Measurements from ENCODE around the gene SHOC2.

SHOC2 gene

DNA sequence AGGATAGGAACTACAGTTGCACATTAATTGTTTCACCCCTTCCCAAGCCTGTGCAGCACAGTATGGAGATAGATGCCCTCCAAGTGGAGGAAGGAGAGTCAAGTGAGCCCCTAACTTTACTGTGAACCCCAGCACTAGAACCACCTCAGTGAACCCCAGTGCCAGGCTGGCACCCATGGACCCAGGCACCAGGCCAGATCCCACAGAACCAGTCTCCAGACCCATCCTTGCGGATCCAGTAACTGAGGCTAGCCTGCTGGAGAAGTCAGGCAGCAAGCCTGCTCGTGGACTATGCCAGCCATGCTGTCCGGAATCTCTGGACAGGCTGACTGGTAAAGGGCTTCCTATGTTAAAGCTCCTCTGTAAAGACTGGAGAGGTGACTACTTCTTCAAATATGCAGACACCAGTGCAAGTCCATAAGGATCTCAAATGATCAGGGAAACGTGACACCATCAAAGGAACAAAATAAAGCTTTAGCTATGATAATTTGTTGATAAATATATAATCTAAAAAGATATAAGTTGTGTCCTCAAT, 27.7 kb downstream of the SHOC2 start:
- DNase-seq = no peak

DNA sequence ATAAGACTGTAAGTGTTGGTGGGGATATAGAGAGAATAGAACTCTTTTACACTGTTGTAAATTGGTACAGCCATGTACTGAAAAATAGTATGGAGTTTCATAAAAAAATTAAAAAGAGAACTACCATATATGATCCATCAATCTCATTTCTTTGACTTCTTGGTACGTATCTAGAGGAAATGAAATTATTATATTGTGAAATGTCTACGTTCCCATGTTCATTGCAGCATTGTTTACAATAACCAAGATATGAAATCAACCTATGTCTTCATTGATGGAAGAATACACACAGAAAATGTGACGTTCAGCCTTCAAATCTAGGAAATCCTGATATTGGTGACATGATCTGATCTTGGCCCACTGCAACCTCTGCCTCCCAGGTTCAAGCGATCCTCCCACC, 32.0 kb downstream of the SHOC2 start:
- no peak for DNase-seq

DNA sequence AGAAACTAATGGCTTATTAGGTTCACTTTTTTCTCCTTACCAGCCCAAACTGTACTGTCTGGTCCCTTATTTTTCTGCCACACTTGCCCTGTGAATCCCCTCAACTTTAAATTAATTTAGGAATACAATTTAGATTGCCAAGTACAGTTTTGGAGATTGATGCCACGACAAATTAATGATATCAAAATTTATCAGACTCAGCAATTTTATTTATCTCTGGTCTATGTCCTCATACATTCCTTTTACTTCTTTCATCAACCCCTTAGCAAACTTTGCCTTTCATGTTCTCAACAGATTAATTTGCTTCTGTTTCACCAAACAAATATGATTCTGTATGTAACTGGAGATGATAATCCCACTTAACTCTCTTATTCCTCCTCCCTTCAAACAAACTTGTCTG, 38.2 kb downstream of the SHOC2 start:
- DNase-seq = no peak

DNA sequence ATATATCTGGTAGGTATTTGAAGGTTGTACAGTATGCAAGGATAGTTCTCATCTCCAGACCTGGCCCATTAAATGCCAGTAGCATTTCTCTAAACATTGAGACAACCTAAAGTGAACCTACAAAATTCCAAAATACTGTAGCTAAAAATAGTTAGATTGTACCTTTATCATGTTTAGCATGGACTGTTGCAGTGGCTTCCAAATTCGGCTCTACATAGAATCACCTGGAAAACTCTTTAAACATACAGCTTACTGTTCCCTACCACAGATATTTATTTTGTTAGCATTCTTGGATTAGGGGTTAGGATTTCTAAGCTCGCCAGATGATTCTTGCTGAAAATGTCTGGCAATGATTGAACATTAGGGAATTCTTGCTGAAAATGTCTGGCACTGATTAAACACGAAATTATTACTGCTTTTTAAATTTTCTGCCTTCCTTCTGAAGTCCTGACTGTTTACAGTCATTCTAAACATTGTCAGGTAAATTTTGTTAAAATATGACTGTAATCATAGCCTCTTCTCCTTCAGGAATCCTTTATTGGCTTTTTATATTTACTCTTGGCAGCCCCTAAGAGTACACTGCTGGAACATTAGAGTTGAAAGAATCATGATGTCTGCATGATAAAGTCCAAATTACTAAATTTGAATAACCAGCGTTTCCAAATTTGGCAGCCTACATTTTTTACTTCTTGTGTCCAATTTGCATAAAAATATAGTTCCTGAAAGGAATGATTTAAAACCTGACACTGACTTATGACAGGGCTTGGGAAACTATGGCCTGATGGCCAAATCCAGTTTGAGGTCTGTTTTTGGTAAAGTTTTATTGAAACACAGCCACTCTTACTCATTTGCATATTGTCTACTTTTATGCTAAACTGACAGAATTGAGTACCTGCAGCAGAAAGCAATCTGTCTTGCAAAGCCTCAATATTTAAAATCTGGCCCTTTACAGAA, 40.3 kb downstream of the SHOC2 start:
- no peak for DNase-seq

DNA sequence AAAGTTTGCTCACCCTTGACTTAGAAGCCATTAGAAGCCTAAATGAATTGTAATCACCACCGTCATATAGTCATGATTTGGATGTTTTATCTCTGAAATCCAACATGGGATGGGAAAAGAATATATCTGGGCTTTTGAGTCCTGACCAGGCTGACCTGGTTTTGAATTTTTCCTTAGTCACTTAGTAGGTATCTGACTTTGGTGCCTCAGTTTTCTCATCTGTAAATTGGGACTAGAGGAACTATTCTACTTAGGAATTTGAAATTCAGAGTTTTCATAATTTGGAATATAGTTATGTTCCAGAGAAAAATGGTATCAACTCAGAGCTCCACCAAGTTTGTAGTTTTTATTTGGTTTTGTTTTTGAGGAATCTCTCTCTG, 40.9 kb downstream of the SHOC2 start:
- DNase-seq = no peak

DNA sequence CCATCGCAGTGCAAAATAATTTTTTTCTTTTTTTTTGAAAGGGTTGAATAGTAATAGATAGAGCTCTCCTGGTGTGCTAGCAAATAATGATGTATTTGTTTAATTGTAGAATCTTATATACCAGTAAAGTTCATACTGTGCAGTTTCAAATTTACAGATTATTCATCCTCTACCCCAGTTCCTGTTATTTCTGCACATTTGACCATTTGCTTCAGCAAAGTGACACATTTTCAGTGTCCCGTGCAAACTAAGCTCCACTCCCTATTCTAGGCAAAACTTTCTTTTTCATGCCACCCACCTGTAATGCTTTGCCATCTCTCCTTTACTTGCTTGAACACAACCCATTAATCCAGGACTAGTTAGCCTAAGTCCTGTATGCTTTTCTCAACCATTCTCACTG, 43.0 kb downstream of the SHOC2 start:
- no peak for DNase-seq

DNA sequence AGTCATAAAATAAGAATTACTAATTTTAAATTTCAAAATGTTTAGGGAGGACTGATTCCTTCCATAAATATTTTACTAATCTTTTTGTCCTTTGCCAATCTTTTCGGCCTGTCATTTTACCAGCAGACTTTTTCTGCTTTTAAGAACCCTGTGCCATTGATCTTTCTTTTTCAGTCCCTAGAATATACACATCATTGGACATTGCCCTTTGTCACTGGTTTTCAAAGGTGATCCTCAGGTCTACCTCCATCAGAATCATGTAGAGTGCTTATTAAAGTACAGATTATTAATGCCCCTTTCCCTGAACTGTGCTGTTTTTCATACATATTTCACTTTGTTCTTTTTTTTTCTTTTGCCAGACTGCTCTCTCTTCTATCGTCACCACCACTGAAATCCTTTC, 43.8 kb downstream of the SHOC2 start:
- DNase-seq = no peak

DNA sequence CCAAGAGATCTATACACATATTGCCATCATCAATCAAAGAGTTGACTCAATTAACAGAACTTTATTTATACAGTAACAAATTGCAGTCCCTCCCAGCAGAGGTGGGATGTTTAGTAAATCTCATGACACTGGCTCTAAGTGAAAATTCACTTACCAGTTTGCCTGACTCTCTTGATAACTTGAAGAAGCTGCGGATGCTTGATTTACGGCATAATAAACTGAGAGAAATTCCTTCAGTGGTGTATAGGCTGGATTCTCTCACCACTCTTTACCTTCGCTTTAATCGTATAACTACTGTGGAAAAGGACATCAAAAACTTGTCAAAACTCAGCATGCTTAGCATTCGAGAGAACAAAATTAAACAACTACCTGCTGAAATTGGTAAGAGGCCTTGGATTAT, 45.3 kb downstream of the SHOC2 start:
- DNase-seq = no peak

DNA sequence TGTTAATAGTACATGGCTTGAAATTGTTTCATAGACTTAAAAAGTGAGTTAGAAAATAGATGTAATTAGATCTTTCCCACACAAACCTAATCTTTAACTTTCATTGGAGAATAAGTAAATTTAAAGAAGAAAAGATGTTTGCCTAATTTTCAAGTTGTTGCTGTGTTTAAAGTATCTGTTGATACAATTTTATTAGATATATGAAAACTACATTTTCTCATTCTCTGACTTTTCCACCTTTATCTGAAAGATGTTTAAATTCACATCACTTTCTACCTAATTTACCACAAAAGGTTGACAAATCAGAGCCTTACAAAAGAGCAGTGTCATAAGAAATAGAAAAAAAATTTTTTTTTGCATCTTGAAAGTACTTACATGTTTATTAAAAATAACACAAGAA, 45.8 kb downstream of the SHOC2 start:
- DNase-seq = no peak

DNA sequence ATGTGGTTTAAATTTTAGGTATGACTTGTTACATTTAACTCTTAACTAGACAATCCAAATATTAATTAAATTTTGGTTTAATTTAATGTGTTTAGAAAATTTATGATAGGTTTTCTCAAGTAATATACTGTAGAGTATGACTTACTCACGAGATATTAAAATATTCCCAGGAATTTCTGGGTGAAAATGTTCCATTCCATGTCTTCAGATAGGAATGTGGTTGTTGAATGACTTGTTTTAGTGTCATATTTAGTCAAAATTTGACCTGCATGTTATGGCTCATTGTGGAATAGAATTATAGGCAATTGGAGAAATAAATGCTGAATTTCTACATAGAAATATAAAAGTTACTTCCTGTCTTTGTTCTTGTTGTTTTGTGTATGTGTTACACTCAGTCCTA, 46.7 kb downstream of the SHOC2 start:
- DNase-seq = no peak

DNA sequence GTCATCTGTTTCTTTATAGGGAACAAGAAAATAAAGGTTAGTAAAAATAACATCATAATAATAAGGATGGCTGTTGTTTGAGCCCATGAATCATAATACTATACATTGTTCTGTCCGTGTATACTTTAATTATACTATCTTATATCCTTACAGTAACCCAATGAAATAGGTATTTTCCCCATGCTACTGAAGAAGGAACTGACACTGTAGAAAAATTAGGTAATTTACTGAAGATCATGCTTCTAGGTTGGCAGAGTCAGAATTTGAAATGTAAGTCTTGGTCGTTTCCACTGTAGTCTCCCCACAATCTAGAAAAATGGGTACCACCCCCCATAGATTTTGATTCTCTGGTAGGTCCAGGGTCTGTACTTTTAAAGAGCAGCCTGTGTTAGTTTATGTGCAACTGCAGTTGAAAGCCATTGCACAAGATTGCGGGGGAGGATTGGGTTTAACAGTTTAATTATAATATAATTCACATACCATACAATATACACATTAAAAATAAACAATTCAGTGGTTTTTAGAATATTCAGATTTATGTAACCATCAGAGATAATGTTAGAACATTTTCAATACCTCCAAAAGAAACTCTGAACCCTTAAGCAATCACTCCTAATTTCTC, 47.7 kb downstream of the SHOC2 start:
- no peak for DNase-seq

DNA sequence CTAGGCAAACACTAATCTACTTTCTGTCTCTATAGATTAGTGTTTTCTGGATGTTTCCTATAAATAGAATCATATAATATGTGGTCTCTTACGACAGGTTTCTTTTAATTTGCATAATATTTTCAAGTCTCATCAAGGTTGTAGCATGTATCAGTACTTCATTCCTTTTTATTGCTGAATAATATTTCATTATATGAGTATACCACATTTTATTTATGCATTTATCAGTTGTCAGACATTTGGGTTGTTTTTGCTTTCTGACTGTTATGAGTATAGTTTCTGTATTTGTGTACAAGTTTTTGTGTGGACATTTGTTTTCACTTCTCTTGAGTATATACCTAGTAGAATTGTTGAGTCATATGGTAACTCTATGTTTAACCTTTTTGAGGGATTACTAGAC, 48.2 kb downstream of the SHOC2 start:
- no peak for DNase-seq

DNA sequence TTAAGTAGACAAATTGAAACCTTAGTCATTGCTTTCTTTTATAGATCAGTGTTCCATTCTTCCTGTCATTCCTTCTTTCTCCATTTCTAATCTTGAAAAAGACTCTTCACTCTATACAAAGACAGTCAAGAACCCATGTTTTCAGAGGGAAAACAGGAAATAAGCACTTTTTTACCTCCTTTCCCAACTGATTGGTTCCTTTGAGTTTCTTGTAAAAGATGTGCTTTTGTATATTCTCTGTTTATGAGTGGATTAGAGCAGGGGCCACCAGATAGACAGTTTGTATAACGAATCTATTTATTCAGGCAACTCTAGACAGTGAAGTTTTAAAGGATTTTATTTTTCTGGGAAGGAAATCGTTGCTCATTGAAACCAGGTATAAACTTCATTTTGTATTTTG, 49.8 kb downstream of the SHOC2 start:
- DNase-seq = no peak

DNA sequence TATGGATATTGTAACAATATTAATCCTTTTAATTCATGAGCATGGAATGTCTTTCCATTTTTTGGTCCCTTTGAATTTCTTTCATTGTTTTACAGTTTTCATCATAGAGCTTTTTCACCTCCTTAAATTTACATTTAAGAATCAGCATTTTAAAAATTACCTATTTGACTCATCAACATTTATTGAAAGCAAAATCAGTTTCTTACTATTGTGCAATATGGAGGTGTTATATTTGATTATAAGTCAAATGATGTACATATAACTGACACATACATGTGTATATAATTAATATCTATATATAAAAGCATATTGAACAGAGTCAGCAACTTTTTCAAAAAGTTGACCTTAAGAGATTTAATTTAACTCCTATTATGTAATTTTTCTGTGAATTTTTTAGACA, 52.2 kb downstream of the SHOC2 start:
- DNase-seq = no peak

DNA sequence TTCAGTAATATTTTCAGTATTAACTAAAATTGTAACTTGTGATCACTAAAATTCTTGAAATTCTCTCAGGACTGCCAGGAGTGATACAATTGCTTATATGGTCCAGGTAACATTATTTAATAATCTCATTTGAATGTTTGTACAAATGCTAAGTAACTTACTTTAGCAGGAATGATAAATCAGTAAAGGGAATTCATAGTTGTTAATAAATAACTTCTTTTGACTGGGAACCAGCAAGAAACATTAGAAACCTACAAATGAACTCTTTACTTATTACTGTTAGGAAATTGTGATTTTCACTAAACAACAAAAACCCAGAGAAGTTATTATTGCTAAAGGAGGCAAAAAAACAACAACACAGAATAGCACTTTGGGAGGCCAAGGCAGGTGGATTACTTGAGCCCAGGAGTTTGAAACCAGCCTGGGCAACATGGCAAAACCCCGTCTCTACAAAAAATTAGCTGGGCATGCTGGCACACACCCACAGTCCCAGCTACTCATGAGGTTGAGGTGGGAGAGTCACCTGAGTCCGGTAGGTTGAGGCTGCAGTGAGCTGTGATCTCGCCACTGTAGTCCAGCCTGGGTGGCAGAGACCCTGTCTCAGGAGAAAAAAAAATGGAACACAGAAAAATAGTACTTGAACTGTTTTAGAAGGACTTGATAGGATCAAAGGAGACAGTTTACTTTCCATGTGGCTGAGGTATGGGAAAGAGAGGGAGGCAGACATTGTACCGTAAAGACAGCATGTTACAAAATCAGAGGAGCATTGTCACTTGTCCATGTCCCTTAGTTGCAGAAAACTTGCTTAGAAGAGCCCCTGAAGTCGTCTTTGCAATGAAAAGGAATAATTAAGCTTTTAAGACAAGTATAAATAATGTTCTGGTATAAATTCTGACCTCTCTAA, 53.1 kb downstream of the SHOC2 start:
- no peak for DNase-seq

DNA sequence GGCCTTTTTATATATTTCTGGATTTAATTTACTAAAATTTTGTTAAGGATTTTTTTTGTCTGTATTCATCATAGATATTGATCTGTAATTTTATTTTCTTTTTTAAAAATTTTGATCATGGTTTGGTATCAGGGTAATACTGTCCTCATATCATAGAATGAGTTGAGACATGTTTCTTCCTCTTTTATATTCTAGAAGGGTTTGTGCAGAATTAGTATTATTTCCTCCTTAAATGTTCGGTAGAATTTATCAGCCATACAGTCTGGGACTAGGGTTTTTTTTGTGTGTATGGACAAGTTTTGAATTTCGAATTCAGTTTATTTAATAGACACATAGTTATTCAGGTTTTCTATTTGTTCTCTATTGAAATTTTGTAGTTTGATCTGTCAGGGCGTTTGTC, 54.0 kb downstream of the SHOC2 start:
- no peak for DNase-seq

DNA sequence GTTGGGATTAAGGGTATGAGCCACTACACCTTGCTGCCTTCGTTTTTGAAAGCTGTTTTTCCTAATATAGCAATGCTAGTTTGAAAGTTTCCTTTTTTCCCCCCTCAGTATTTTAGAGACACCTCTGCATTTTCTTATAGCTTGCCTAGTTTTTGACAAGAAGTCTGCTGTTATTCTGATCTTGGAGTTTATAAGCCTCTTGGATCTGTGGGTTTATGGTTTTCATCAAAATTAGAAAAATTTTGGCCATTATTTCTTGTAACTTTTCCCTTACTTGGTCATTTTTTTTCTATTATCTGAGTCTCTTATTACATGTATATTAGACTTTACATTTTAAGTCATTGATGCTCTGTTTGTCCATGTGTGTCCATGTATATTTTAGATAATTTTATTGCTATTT, 57.2 kb downstream of the SHOC2 start:
- DNase-seq = no peak

DNA sequence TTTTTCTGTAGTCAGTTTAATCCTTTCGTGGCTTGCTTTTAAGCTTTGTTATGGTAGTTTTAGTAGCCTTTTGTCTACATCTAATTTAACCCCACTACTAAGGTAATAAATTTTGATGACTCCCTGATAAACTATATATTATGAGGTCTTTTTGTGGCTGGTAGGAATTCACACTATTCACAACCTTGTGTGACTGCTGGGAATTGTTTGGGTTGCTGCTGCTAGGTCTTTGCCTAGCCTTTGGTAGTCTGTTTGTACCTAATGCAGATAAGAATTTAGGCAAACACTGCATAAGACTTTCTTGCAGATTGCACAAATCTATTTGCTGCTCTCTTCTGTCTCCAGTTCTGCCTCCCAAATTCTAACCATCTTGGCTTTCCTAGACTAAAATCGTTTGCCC, 58.3 kb downstream of the SHOC2 start:
- DNase-seq = no peak

DNA sequence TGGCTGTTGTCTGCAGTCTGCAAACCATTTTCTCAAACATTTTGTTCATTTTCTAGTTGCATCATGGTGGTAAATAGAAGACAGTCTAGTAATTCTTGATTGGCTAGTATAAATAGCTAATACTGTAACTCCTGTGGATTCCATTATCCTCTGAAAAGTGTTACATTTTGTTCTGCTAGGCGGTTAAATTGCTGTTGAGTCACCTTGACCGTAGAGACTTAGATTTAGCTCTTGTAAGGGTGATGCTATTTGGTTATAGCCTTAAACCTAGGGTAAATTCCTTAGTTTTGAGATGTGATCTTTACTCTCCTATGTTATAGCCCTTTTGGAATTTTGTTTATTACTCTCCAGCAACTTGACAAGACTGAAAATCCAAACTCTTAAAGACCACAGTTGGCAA, 58.8 kb downstream of the SHOC2 start:
- no peak for DNase-seq

DNA sequence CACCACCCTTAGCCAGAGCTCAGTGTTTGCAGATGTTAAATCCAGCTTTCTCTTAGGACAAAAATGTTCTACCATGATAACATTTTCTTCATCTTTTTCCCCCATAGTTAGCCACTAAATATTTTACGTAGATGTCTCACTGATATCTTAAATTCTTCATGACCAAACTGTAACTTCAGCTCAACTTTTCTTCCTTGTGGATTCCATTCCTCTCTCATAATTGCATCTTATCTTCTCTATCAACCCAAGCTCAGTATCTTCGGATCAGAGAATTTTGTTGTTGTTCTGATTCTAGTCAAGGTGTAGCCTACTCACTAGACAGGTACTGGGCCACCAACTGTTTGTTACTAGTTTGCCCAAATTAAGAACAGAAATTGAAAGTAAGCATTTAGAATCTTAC, 60.2 kb downstream of the SHOC2 start:
- DNase-seq = no peak

DNA sequence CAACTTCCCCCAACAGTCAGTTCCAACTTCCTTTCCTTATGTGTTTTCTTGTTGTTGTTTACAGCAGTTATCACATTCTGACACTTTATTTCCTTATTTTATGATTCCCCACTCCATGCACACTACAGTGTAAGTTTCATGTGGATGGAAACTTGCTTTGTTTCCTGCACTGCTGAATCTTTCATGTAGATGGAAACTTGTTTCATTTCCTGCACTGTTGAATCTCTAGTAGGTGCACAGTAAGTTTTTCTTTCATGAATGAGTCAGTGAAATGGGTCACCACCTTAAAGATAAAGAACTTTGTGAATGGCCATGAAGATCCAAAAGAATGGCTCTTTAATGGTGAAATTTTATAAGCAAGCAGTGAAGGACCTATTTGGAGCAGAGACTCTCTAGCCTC, 61.4 kb downstream of the SHOC2 start:
- DNase-seq = no peak

DNA sequence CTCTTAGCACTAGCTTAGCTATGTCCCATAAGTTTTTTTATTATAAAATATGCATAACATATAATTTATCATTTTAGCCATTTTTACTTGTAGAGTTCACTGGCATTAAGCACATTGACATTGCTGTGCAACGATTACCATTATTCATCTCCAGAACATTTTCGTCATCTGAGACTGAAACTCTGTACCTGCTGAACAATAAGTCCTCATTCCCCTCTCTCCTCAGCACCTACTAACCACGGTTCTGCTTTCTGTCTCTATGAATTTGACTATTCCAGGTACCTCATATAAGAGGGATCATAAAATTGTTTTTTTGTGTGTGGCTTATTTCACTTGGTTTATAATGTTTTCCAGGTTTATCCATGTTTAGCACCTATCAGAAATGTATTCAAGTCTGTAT, 64.1 kb downstream of the SHOC2 start:
- no peak for DNase-seq

Data from left hindlimb (tissue), 1 donor.